Activated CD8-positive, alpha-beta memory T cell treated with anti-CD3 and anti-CD28 coated beads, Interleukin-2, amount 50 U/mL, for 1 hour (primary cell): Measurements from ENCODE around the gene ZBTB12.

Source experiments
- DNase-seq: peaks from one replicate; pipeline ENCODE4 v3.0.0-alpha.2; 2020; ENCODE audit errors: extremely low read depth

ZBTB12 gene

DNA sequence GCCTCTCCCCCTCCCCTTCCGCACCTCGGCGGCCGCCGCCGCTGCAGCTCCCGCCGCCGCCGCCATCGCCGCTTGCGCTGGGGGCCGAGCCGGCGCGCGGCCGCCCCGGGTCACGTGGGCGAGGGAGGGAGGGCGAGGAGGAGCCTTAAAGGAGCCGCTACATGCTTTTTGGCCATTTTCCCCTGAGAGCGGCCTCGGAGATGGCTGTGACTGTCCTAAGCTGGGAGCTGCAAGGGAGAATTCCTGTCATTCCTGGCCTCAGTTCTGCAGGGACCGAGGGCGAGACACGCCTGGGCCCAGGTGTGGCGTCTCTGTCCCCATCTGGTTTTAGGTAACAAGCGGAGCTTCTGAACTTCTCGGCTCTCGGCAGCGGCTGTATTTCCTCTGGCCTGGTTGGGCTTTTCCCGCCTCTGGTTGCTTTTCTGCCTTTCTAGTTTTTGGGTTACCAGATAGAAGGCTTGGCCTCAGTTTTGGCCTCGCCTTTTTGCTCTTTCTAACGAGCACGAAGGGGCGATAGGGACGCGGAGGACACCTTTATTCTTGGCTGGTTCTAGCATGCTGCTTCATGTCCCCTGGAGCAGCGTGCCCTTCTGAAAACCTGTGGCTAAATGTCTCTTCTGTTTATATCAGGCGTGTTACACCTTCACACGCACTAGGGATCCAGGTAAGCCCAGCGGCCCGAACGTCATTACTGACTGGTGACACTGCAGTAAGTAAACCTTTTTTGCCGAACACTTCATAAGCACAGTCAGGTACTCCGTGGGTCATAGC, 4.1 kb downstream of the ZBTB12 start, which contains the start of gene EHMT2:
EHMT2 (minus strand) TSS at position 87 of the 771 bp plus-strand sequence; CDS start at position 66, 21 bp downstream.
- no peak for DNase-seq

GRCh38 chr6:31896856-31897611, 4.9 kb downstream of the ZBTB12 start:
- DNase-seq, result no peak

GRCh38 chr6:31896493-31896855, 5.4 kb downstream of the ZBTB12 start:
- DNase-seq, result no peak

- no peak for DNase-seq
Measured at GRCh38 chr6:31892821-31893220, 9.1 kb downstream of the ZBTB12 start.

- no peak for DNase-seq
Measured at GRCh38 chr6:31889331-31889972, 12.4 kb downstream of the ZBTB12 start.

GRCh38 chr6:31888276-31889258, 13.3 kb downstream of the ZBTB12 start:
- DNase-seq, result no peak

GRCh38 chr6:31887173-31888007, 14.5 kb downstream of the ZBTB12 start:
- DNase-seq, result no peak

- DNase-seq, result no peak
Measured at GRCh38 chr6:31886541-31886991, 15.3 kb downstream of the ZBTB12 start.

GRCh38 chr6:31884528-31885035, 17.3 kb downstream of the ZBTB12 start:
- DNase-seq, result no peak

DNA sequence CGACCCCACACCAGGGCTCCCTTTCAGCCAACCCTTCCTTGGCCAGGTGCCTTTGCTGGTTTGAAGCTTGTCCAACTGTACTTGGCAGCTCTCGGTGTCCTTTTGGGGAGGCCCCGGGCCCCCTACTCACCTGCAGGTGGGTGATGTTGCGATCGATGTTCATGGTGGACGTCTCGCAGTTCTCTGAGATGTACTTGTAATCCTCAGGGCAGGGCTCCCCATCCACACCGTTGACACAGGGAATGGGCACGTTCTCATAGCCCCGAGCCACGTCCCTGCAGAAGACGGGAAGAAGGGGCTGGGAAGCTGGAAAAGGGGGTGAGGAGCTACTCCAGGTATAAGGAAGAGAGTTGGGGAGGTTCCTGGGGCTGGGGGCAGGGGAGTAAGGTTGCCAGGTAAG, 18.2 kb downstream of the ZBTB12 start:
- no peak for DNase-seq

GRCh38 chr6:31882344-31882743, 19.5 kb downstream of the ZBTB12 start:
- no peak for DNase-seq

GRCh38 chr6:31881136-31881859, 20.6 kb downstream of the ZBTB12 start:
- no peak for DNase-seq

GRCh38 chr6:31880616-31881015, 21.3 kb downstream of the ZBTB12 start:
- DNase-seq, result no peak

- DNase-seq, result no peak
Measured at GRCh38 chr6:31879901-31880300, 22.0 kb downstream of the ZBTB12 start.

- no peak for DNase-seq
Measured at GRCh38 chr6:31879143-31879542, 22.7 kb downstream of the ZBTB12 start.

DNA sequence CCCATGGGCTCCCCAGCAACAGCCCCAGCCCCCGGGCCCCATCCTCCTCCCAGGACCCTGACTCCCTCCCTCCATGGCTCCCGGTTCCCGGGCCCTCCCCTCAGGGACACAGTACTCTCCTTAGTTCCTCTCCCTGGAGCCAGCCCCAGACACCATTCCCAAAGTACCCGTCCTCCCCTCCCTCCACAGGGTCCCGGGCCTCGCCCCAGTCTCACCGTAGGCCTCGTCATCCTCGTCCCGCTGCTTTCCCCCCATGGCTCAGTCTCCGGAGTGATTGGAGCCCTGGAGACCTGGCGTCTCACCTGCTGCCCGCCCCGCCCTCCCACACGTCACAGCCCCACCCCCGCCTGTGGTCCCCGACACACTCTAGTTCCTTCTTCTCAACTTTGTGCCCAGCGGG, 23.2 kb downstream of the ZBTB12 start, which contains the start of gene SLC44A4:
SLC44A4 (minus strand) TSS at position 272 of the 400 bp plus-strand sequence; CDS start at position 255, 17 bp downstream.
- no peak for DNase-seq

GRCh38 chr6:31878222-31878621, 23.7 kb downstream of the ZBTB12 start:
- no peak for DNase-seq

DNA sequence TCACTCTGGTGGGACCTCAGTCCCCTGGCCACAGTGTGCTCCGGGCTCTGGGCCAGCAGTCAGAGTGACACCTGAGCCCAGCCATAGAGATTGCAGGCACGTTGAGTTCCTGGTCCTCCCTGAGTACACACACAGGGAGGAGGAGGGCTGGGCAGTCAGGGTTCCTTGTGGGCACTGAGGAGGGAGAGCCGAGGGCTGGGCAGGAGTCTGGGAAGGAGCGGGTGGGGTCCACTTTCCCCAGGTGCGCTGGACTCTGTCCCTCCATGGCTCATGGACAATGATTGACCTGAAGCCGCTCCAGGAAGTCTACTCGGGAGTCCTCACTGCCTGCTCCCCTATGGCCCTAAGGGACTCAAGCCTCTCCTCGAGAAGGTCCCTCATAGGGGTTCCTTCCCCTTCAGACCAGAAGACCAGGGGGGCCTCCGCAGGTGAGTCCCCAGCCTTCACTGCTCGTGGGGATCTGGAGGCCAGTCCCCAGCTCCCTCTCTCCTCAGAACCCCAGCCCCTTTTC, 24.2 kb downstream of the ZBTB12 start:
- DNase-seq, result no peak

DNA sequence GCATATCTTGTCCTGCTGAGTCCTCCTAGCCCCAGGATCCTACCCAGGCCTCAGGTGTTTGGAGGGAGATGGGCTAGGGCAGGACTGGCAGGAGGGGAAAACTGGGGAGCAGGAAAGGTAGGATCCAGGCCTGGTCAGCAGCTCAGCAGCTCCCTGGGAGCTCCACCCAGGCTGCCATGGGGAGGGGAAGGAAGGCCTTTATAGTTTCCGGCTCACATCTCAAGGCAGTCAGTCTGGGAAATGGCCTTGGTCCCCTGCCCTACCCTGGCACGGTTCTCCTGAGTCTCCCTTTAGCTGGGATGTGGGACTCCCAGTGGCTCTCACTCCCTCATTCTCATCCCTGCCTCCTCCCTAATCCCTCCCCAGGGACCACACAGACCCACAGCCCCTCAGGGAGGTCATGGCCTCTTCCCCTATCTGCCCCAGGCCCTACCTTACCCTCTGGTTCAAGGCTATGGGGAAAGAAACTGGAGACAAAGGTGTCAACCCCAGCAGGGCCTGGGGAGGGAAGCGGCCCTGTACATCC, 24.7 kb downstream of the ZBTB12 start:
- DNase-seq, result no peak
